ENCODE data around the gene SNAP47.

Gene SNAP47

GRCh38 chr1:227765261-227766014 is 30.2 kb downstream of the SNAP47 start:
- no peak for TF ChIP-seq CTCF (conservative IDR thresholded peaks at IDR 0.05; ENCODE audit: low read depth, low read length)
- Histone ChIP-seq H3K27ac (peak overlapping the region; percentile 14; the same call in 1 of the 2 replicates), H3K27me3 (ENCODE audit: insufficient read depth, low read depth) (no peaks in the 10 kb centered on the region), H3K9ac (no peak overlapping the region), H4K20me1 (ENCODE audit: insufficient read depth) (no peaks in the 10 kb centered on the region; the same call in 1 of the 2 replicates), H2AFZ (ENCODE audit: low read depth) (no peak overlapping the region), H3K4me2 (peak overlapping the region; percentile 18; the same call in 1 of the 2 replicates), H3K36me3 (ENCODE audit: insufficient read depth) (peaks cover 6% of the 10 kb centered on the region; the same call in 1 of the 2 replicates), H3K4me3 (IDR thresholded peaks at IDR 0.05; ENCODE audit: insufficient read depth, low read depth, low read length) (no peak overlapping the region), H3K79me2 (ENCODE audit: insufficient read depth, low read depth) (no peaks in the 10 kb centered on the region), H3K4me1 (ENCODE audit: low read depth, poor library complexity, severe bottlenecking) (peaks cover 53% of the 10 kb centered on the region)

GRCh38 chr1:227766015-227766634 is 30.9 kb downstream of the SNAP47 start:
- Histone ChIP-seq H3K79me2 (ENCODE audit: insufficient read depth, low read depth) (no peaks in the 10 kb centered on the region), H3K36me3 (ENCODE audit: insufficient read depth) (peaks cover 6% of the 10 kb centered on the region; the same call in 1 of the 2 replicates), H3K4me3 (IDR thresholded peaks at IDR 0.05; ENCODE audit: insufficient read depth, low read depth, low read length) (no peak overlapping the region), H3K4me2 (peak overlapping the region; percentile 18; the same call in 1 of the 2 replicates), H2AFZ (ENCODE audit: low read depth) (no peak overlapping the region), H4K20me1 (ENCODE audit: insufficient read depth) (no peaks in the 10 kb centered on the region; the same call in 1 of the 2 replicates), H3K9ac (no peak overlapping the region), H3K4me1 (ENCODE audit: low read depth, poor library complexity, severe bottlenecking) (peaks cover 53% of the 10 kb centered on the region), H3K27ac (peak overlapping the region; percentile 21; the same call in 1 of the 2 replicates), H3K27me3 (ENCODE audit: insufficient read depth, low read depth) (no peaks in the 10 kb centered on the region)
- TF ChIP-seq CTCF (conservative IDR thresholded peaks at IDR 0.05; ENCODE audit: low read depth, low read length): no peak

GRCh38 chr1:227766653-227767277 is 31.5 kb downstream of the SNAP47 start:
- Histone ChIP-seq H3K9ac (no peak overlapping the region), H4K20me1 (ENCODE audit: insufficient read depth) (no peaks in the 10 kb centered on the region), H3K27me3 (ENCODE audit: insufficient read depth, low read depth) (no peaks in the 10 kb centered on the region), H3K4me3 (IDR thresholded peaks at IDR 0.05; ENCODE audit: insufficient read depth, low read depth, low read length) (no peak overlapping the region), H3K27ac (peak overlapping the region; percentile 21; the same call in 1 of the 2 replicates), H3K4me1 (ENCODE audit: low read depth, poor library complexity, severe bottlenecking) (peaks cover 53% of the 10 kb centered on the region), H3K79me2 (ENCODE audit: insufficient read depth, low read depth) (no peaks in the 10 kb centered on the region), H2AFZ (ENCODE audit: low read depth) (no peak overlapping the region), H3K36me3 (ENCODE audit: insufficient read depth) (peaks cover 6% of the 10 kb centered on the region; the same call in 1 of the 2 replicates), H3K4me2 (no peak overlapping the region; the same call in 1 of the 2 replicates)
- no peak for TF ChIP-seq CTCF (conservative IDR thresholded peaks at IDR 0.05; ENCODE audit: low read depth, low read length)

- Histone ChIP-seq H3K36me3 (ENCODE audit: insufficient read depth) (peaks cover 6% of the 10 kb centered on the region; the same call in 1 of the 2 replicates), H3K4me3 (IDR thresholded peaks at IDR 0.05; ENCODE audit: insufficient read depth, low read depth, low read length) (no peak overlapping the region)
Measured at GRCh38 chr1:227767401-227768124, 32.3 kb downstream of the SNAP47 start.

More at GRCh38 chr1:227767401-227768124, 32.3 kb downstream of the SNAP47 start:
- no peaks in the 10 kb centered on the region for H3K79me2 ChIP-seq (ENCODE audit: insufficient read depth, low read depth)
- no peaks in the 10 kb centered on the region for H3K27me3 ChIP-seq (ENCODE audit: insufficient read depth, low read depth)
- H3K27ac ChIP-seq: no peak overlapping the region
- H2AFZ ChIP-seq (ENCODE audit: low read depth): no peak overlapping the region
- no peak overlapping the region for H3K9ac ChIP-seq
- H3K4me2 ChIP-seq: no peak overlapping the region
- TF ChIP-seq CTCF (conservative IDR thresholded peaks at IDR 0.05; ENCODE audit: low read depth, low read length): no peak
- H3K4me1 ChIP-seq (ENCODE audit: low read depth, poor library complexity, severe bottlenecking): peaks cover 45% of the 10 kb centered on the region
- H4K20me1 ChIP-seq (ENCODE audit: insufficient read depth): no peaks in the 10 kb centered on the region
